PFSK-1 (cell line): ENCODE data around the gene C21orf58.

Experiments used
- FOXP2 ChIP-seq: optimal IDR thresholded peaks from 2 replicates; pipeline ENCODE3; 2011; ENCODE audit warnings: borderline replicate concordance, control low read depth, inconsistent platforms; ENCODE audit not compliant: insufficient read depth; ENCODE audit errors: extremely low read length, extremely low read depth
- POLR2AphosphoS5 ChIP-seq: IDR thresholded peaks from 2 replicates; pipeline ENCODE4 v1.6.1; 2012; ENCODE audit warnings: low read depth, mild to moderate bottlenecking, control low read depth, low read length, moderate library complexity
- REST ChIP-seq, 2 experiments: IDR thresholded peaks; 2 replicates each; pipeline versions ENCODE4 v1.6.1 to v1.8.0; 2011 to 2012; ENCODE audit warnings: low read depth in 2 of 2, low read length in 2 of 2, control low read depth in 1 of 2, inconsistent platforms in 1 of 2, mild to moderate bottlenecking in 1 of 2, moderate library complexity in 1 of 2; ENCODE audit not compliant: insufficient read depth in 1 of 2
- SIN3A ChIP-seq: IDR thresholded peaks from 2 replicates; pipeline ENCODE4 v1.6.1; 2012; ENCODE audit warnings: mild to moderate bottlenecking, low read length, moderate library complexity, borderline replicate concordance; ENCODE audit not compliant: insufficient read depth
- TAF1 ChIP-seq: IDR thresholded peaks from 2 replicates; pipeline ENCODE4 v1.6.1; 2012; ENCODE audit warnings: low read length, control low read depth, borderline replicate concordance; ENCODE audit not compliant: insufficient read depth

The C21orf58 gene

GRCh38 chr21:46255166-46255565 is 68.5 kb downstream of the C21orf58 start:
- no peak for TF ChIP-seq SIN3A
- TF ChIP-seq TAF1, result no peak
- no peak for TF ChIP-seq REST (IDR thresholded peaks at IDR 0.05; ENCODE audit: insufficient read depth in 1 of 2, low read depth in 2 of 2, low read length in 2 of 2)

- no peak for TF ChIP-seq TAF1
- no peak for TF ChIP-seq FOXP2
- no peak for TF ChIP-seq SIN3A
- TF ChIP-seq POLR2AphosphoS5, result no peak
Observed at GRCh38 chr21:46254208-46254975, 69.3 kb downstream of the C21orf58 start.

GRCh38 chr21:46253610-46254124 is 70.0 kb downstream of the C21orf58 start:
- TF ChIP-seq FOXP2 (no peak), POLR2AphosphoS5 (no peak), TAF1 (no peak), SIN3A (no peak), REST (IDR thresholded peaks at IDR 0.05; ENCODE audit: insufficient read depth in 1 of 2, low read depth in 2 of 2, low read length in 2 of 2) (no peak)

- TF ChIP-seq POLR2AphosphoS5 (no peak), SIN3A (no peak), TAF1 (no peak), REST (IDR thresholded peaks at IDR 0.05; ENCODE audit: insufficient read depth in 1 of 2, low read depth in 2 of 2, low read length in 2 of 2) (no peak), FOXP2 (no peak)
Observed at GRCh38 chr21:46252840-46253239, 70.8 kb downstream of the C21orf58 start.
